B cell (primary cell): ENCODE results near the gene COL25A1. TPM values are rescaled to one million over a fixed set of nuclear protein-coding genes. Genes with fewer than 3 reads are reported as not detected.

Experiments used
- ATAC-seq: fragments of 200-7000 bp; cut with Tn5 transposase; one replicate; pipeline ENCODE4 v1.10.0; 2021; ENCODE audit warnings: low read depth, mild to moderate bottlenecking, moderate number of reproducible peaks, moderate library complexity
- CTCF ChIA-PET: fragments of 350-600 bp; sonication (Branson Sonifier 250); formaldehyde crosslinking; loops from one replicate; lab custom pipeline; 2021; ENCODE audit warnings: antibody characterized with exemption, inconsistent platforms; lab: Charles Lee
- POLR2A ChIA-PET: fragments of 350-600 bp; sonication (Branson Sonifier 250); formaldehyde crosslinking; loops from one replicate; lab custom pipeline; 2021; ENCODE audit warnings: antibody characterized with exemption; lab: Charles Lee
- DNase-seq: peaks from one replicate; pipeline ENCODE4 v3.0.0; 2013
- H2AFZ ChIP-seq: 2 replicates; pipeline ENCODE4 v1.6.1; 2012; ENCODE audit warnings: mild to moderate bottlenecking, low read depth, low read length; ENCODE audit not compliant: insufficient read depth, poor library complexity, severe bottlenecking
- H3K27ac ChIP-seq, 2 donors: 1 replicate in 1 of 2; 2 replicates in 1 of 2; pipeline ENCODE4 v1.5.1; 2012 to 2013; ENCODE audit warnings: low read length in 2 of 2, mild to moderate bottlenecking in 2 of 2, moderate library complexity in 1 of 2
- H3K27me3 ChIP-seq, 4 experiments: fragments of 200-600 bp in 1 of 4; sonication (generic) in 1 of 4; replicated peaks in 1 of 4; 1 replicate in 2 of 4; 2 replicates in 2 of 4; pipeline versions ENCODE4 v1.6.1 to v1.7.0; 2013 to 2016; ENCODE audit warnings: low read length in 3 of 4, mild to moderate bottlenecking in 2 of 4, mixed read lengths in 1 of 4, moderate library complexity in 1 of 4; ENCODE audit not compliant: insufficient read depth in 4 of 4, control insufficient read depth in 3 of 4; ENCODE audit errors: control extremely low read depth in 1 of 4
- H3K36me3 ChIP-seq, 2 experiments: replicated peaks in 1 of 2; 1 replicate in 1 of 2; 2 replicates in 1 of 2; pipeline versions ENCODE4 v1.6.1 to v1.7.1; 2013; ENCODE audit warnings: low read length in 1 of 2; ENCODE audit not compliant: insufficient read depth in 2 of 2, control insufficient read depth in 1 of 2; ENCODE audit errors: control extremely low read depth in 1 of 2, extremely low read depth in 1 of 2
- H3K4me1 ChIP-seq, 2 donors: fragments of 200-600 bp in 1 of 2; sonication (generic) in 1 of 2; 1 replicate in 1 of 2; 2 replicates in 1 of 2; pipeline versions ENCODE4 v1.5.1 to v1.6.1; 2013 to 2017; ENCODE audit warnings: low read length in 2 of 2; ENCODE audit not compliant: control insufficient read depth in 2 of 2, insufficient read depth in 2 of 2
- H3K4me2 ChIP-seq: replicated peaks from 2 replicates; pipeline ENCODE3; 2012; ENCODE audit warnings: mild to moderate bottlenecking, low read depth, low read length; ENCODE audit not compliant: poor library complexity, severe bottlenecking
- H3K4me3 ChIP-seq, 5 experiments: fragments of 200-600 bp in 1 of 5; sonication (generic) in 1 of 5; 1 replicate in 3 of 5; 2 replicates in 2 of 5; pipeline versions ENCODE4 v1.5.1 to v1.7.0; 2011 to 2016; ENCODE audit warnings: low read length in 4 of 5, mild to moderate bottlenecking in 4 of 5, low read depth in 2 of 5, control low read depth in 1 of 5, moderate library complexity in 1 of 5; ENCODE audit not compliant: insufficient read depth in 1 of 5; ENCODE audit errors: control extremely low read depth in 1 of 5, extremely low read depth in 1 of 5
- H3K79me2 ChIP-seq: fragments of 200-600 bp; sonication (generic); one replicate; pipeline ENCODE4 v1.6.0; 2016; ENCODE audit warnings: low read length; ENCODE audit not compliant: control insufficient read depth, insufficient read depth
- H3K9ac ChIP-seq: fragments of 200-600 bp; sonication (generic); 2 replicates; pipeline ENCODE4 v1.6.1; 2017; ENCODE audit warnings: mild to moderate bottlenecking, low read length, moderate library complexity
- H3K9me3 ChIP-seq, 3 donors: one replicate each; pipeline versions ENCODE4 v1.6.1 to v1.7.1; 2013; ENCODE audit warnings: low read length in 2 of 3; ENCODE audit not compliant: control insufficient read depth in 2 of 3, insufficient read depth in 1 of 3; ENCODE audit errors: control extremely low read depth in 1 of 3
- H4K20me1 ChIP-seq: 2 replicates; pipeline ENCODE4 v1.6.0; 2012; ENCODE audit warnings: mild to moderate bottlenecking, low read length; ENCODE audit not compliant: insufficient read depth, control insufficient read depth, poor library complexity, severe bottlenecking
- H3K27ac Mint-ChIP-seq: one replicate; pipeline ENCODE4 v1.8.0; 2021; ENCODE audit warnings: mixed read lengths
- H3K27me3 Mint-ChIP-seq: one replicate; pipeline ENCODE4 v1.8.0; 2021; ENCODE audit warnings: mixed read lengths
- H3K4me1 Mint-ChIP-seq: one replicate; pipeline ENCODE4 v1.8.0; 2021; ENCODE audit warnings: mixed read lengths
- H3K4me3 Mint-ChIP-seq: one replicate; pipeline ENCODE4 v1.8.0; 2021; ENCODE audit warnings: mixed read lengths
- H3K9me3 Mint-ChIP-seq: one replicate; pipeline ENCODE4 v1.8.0; 2022; ENCODE audit warnings: mixed read lengths; ENCODE audit not compliant: insufficient read depth
- CTCF ChIP-seq: fragments of 200-600 bp; IDR thresholded peaks from one replicate; pipeline ENCODE4 v1.8.0; 2022; ENCODE audit warnings: antibody characterized with exemption, mild to moderate bottlenecking
- EZH2 ChIP-seq: IDR thresholded peaks from 2 replicates; pipeline ENCODE4 v1.6.1; 2012; ENCODE audit warnings: borderline replicate concordance, low read depth, mild to moderate bottlenecking, moderate library complexity, low read length; ENCODE audit not compliant: insufficient read depth, poor library complexity, severe bottlenecking
- WGBS: methylation state at CpG from one replicate; pipeline ENCODE4 v1.1.5; 2013; ENCODE audit warnings: missing lambda C conversion rate; ENCODE audit not compliant: insufficient coverage; 5-methylcytosine and 5-hydroxymethylcytosine counted together
- intact Hi-C: fragments of 100-400 bp; cut with micrococcal nuclease; formaldehyde crosslinking; loops from one replicate; pipeline ENCODE4 v1.10.0; 2022
- polyA plus RNA-seq: library from polyadenylated mRNA; depleted of rRNA; stranded (reverse); fragments of >200 nt; gene quantifications from 2 replicates; pipeline ENCODE4 v1.2.3, GENCODE V29; 2012
- total RNA-seq, 2 donors: library from RNA; stranded (reverse); fragments of 120-200 nt in 1 of 2; gene quantifications; 1 replicate in 1 of 2; 2 replicates in 1 of 2; pipeline versions ENCODE4 v1.2.3 to v1.2.4, GENCODE V29; 2013 to 2022

The COL25A1 gene
- total and polyA plus RNA-seq, 2 donors (not counting 1 experiment from before 2014, with no cell fraction given): not detected

- H3K4me1 ChIP-seq: no peaks in the 10 kb centered on the region
- no peaks in the 10 kb centered on the region for H3K36me3 ChIP-seq
- CTCF ChIA-PET: no interaction called here
- POLR2A ChIA-PET: no interaction called here
- WGBS: no CpG with 5 or more reads among the region's 3 CpGs
- intact Hi-C loops: no loop called here
- no peaks in the 10 kb centered on the region for H3K4me1 Mint-ChIP-seq
- no peaks in the 10 kb centered on the region for H3K9me3 ChIP-seq
- H3K4me3 ChIP-seq: no peak overlapping the region
- no peaks in the 10 kb centered on the region for H3K79me2 ChIP-seq
- H3K4me2 ChIP-seq: no peak overlapping the region
- H3K27me3 Mint-ChIP-seq: peaks cover 10% of the 10 kb centered on the region
- no peaks in the 10 kb centered on the region for H4K20me1 ChIP-seq
- H3K27ac ChIP-seq: no peak overlapping the region
- H3K4me3 Mint-ChIP-seq: no peak overlapping the region
- no peak overlapping the region for H3K9ac ChIP-seq
- TF ChIP-seq EZH2: no peak
- TF ChIP-seq CTCF: no peak
- no peak overlapping the region for H3K27ac Mint-ChIP-seq
- no peaks in the 10 kb centered on the region for H3K9me3 Mint-ChIP-seq
- H2AFZ ChIP-seq: no peak overlapping the region
- no peak for DNase-seq
- no peak for ATAC-seq
- no peaks in the 10 kb centered on the region for H3K27me3 ChIP-seq
Observed at GRCh38 chr4:109243871-109244270, 58.6 kb downstream of the COL25A1 start.

- no peak for ATAC-seq
- WGBS: 100% methylated on average over 1 of the region's 2 CpGs
Observed at GRCh38 chr4:109238746-109239145, 63.7 kb downstream of the COL25A1 start.

More at GRCh38 chr4:109238746-109239145, 63.7 kb downstream of the COL25A1 start:
- no peaks in the 10 kb centered on the region for H3K36me3 ChIP-seq
- H3K4me2 ChIP-seq: no peak overlapping the region
- H3K9me3 ChIP-seq: no peaks in the 10 kb centered on the region
- no peak overlapping the region for H3K27ac ChIP-seq
- H4K20me1 ChIP-seq: no peaks in the 10 kb centered on the region
- POLR2A ChIA-PET: no interaction called here
- peaks cover 10% of the 10 kb centered on the region for H3K27me3 Mint-ChIP-seq
- TF ChIP-seq CTCF (no peak), EZH2 (no peak)
- no peaks in the 10 kb centered on the region for H3K79me2 ChIP-seq
- CTCF ChIA-PET: no interaction called here
- no peak overlapping the region for H2AFZ ChIP-seq
- no peak for DNase-seq
- no peaks in the 10 kb centered on the region for H3K4me1 ChIP-seq
- H3K27ac Mint-ChIP-seq: no peak overlapping the region
- H3K4me3 Mint-ChIP-seq: no peak overlapping the region
- H3K4me1 Mint-ChIP-seq: no peaks in the 10 kb centered on the region
- intact Hi-C loops: no loop called here
- no peaks in the 10 kb centered on the region for H3K9me3 Mint-ChIP-seq
- H3K27me3 ChIP-seq: no peaks in the 10 kb centered on the region
- H3K9ac ChIP-seq: no peak overlapping the region
- H3K4me3 ChIP-seq: no peak overlapping the region
